Measurements from ENCODE around the gene RPRD1A. TPM values are rescaled to one million over a fixed set of nuclear protein-coding genes. Genes with fewer than 3 reads are reported as not detected.
"Not testable (repeated sequence)": the region's sequence is repeated elsewhere in the genome, so short reads cannot be mapped to it uniquely, and the experiment has no call there.

Gene RPRD1A
- total RNA-seq, 2 donors from 2014 or later, result 72.7 to 81.5 TPM

GRCh38 chr18:36101943-36102342 is 34.6 kb upstream of the RPRD1A start:
- H3K9me3 ChIP-seq, result no peaks in the 10 kb centered on the region
- 92% methylated on average over 7 of the region's 7 CpGs for WGBS
- no peak for TF ChIP-seq POLR2AphosphoS5 (IDR thresholded peaks at IDR 0.05)
- TF ChIP-seq CTCF (IDR thresholded peaks at IDR 0.05), result no peak
- no peak for TF ChIP-seq POLR2A (IDR thresholded peaks at IDR 0.05)

GRCh38 chr18:36099311-36099710 is 32.0 kb upstream of the RPRD1A start:
- H3K9me3 ChIP-seq, result no peaks in the 10 kb centered on the region
- intact Hi-C loops (cut with DNase I), result loop anchor here (5.0 kb wide), 1 partner anchor 183 kb away; no protein-coding TSS in a partner anchor
- TF ChIP-seq POLR2AphosphoS5 (IDR thresholded peaks at IDR 0.05) (no peak), CTCF (IDR thresholded peaks at IDR 0.05) (no peak), POLR2A (IDR thresholded peaks at IDR 0.05) (no peak)

More at GRCh38 chr18:36101943-36102342, 34.6 kb upstream of the RPRD1A start:
- no peak for DNase-seq (ENCODE audit: low spot score)
- Histone ChIP-seq H3K4me3 (no peak overlapping the region), H3K27me3 (replicated peaks; ENCODE audit: insufficient read depth) (no peaks in the 10 kb centered on the region), H3K27ac (no peak overlapping the region), H3K36me3 (no peaks in the 10 kb centered on the region), H3K4me1 (replicated peaks) (peaks cover 5% of the 10 kb centered on the region)
- intact Hi-C loops (cut with DNase I), result no loop called here

GRCh38 chr18:36096955-36097354 is 29.6 kb upstream of the RPRD1A start:
- H3K36me3 ChIP-seq, result no peaks in the 10 kb centered on the region
- H3K27ac ChIP-seq, result peak overlapping the region; percentile 50 to 68
- TF ChIP-seq POLR2AphosphoS5 (IDR thresholded peaks at IDR 0.05) (peak; percentile 85), CTCF (IDR thresholded peaks at IDR 0.05) (peak in 1 of 4 experiments; percentile 28), POLR2A (IDR thresholded peaks at IDR 0.05) (no peak)
- intact Hi-C loops (cut with DNase I), result loop anchor here (5.0 kb wide), 1 partner anchor 185 kb away; no protein-coding TSS in a partner anchor
- no peak overlapping the region for H3K4me3 ChIP-seq
- DNase-seq (ENCODE audit: low spot score), result peak; percentile 69
- H3K9me3 ChIP-seq, result no peaks in the 10 kb centered on the region
- H3K27me3 ChIP-seq (replicated peaks; ENCODE audit: insufficient read depth), result no peaks in the 10 kb centered on the region
- H3K4me1 ChIP-seq (replicated peaks), result peaks cover 5% of the 10 kb centered on the region

More at GRCh38 chr18:36099311-36099710, 32.0 kb upstream of the RPRD1A start:
- peak overlapping the region in 1 of 2 donors; percentile 4 for H3K27ac ChIP-seq
- H3K4me3 ChIP-seq, result no peak overlapping the region
- H3K4me1 ChIP-seq (replicated peaks), result peaks cover 5% of the 10 kb centered on the region
- no peaks in the 10 kb centered on the region for H3K27me3 ChIP-seq (replicated peaks; ENCODE audit: insufficient read depth)
- no peak for DNase-seq (ENCODE audit: low spot score)
- H3K36me3 ChIP-seq, result no peaks in the 10 kb centered on the region

- intact Hi-C loops (cut with DNase I), result loop anchor here (5.0 kb wide), 1 partner anchor 186 kb away; no protein-coding TSS in a partner anchor
- Histone ChIP-seq H3K27me3 (replicated peaks; ENCODE audit: insufficient read depth) (no peaks in the 10 kb centered on the region), H3K4me3 (no peak overlapping the region), H3K27ac (peak overlapping the region in 1 of 2 donors; percentile 68), H3K36me3 (no peaks in the 10 kb centered on the region), H3K9me3 (no peaks in the 10 kb centered on the region), H3K4me1 (replicated peaks) (peaks cover 5% of the 10 kb centered on the region)
- TF ChIP-seq CTCF (IDR thresholded peaks at IDR 0.05) (peak in 3 of 4 experiments; percentile 65 to 87 (median 74)), POLR2AphosphoS5 (IDR thresholded peaks at IDR 0.05) (no peak)
- DNase-seq (ENCODE audit: low spot score), result no peak
- 26% methylated on average over 1 of the region's 1 CpG for WGBS
Observed at GRCh38 chr18:36095936-36096519, 28.7 kb upstream of the RPRD1A start.

GRCh38 chr18:36094431-36094830 is 27.1 kb upstream of the RPRD1A start:
- TF ChIP-seq POLR2A (IDR thresholded peaks at IDR 0.05) (no peak), POLR2AphosphoS5 (IDR thresholded peaks at IDR 0.05) (peak; percentile 77), CTCF (IDR thresholded peaks at IDR 0.05) (no peak)
- H3K9me3 ChIP-seq, result no peaks in the 10 kb centered on the region
- H3K27me3 ChIP-seq (replicated peaks; ENCODE audit: insufficient read depth), result no peaks in the 10 kb centered on the region
- intact Hi-C loops (cut with DNase I), result no loop called here
- peak overlapping the region; percentile 28 to 63 for H3K27ac ChIP-seq
- H3K4me1 ChIP-seq (replicated peaks), result peaks cover 5% of the 10 kb centered on the region
- WGBS, result 30% methylated on average over 3 of the region's 3 CpGs
- no peaks in the 10 kb centered on the region for H3K36me3 ChIP-seq
- no peak overlapping the region for H3K4me3 ChIP-seq
- DNase-seq (ENCODE audit: low spot score), result peak; percentile 62

- H3K4me3 ChIP-seq; intact Hi-C loops (cut with DNase I); H3K9me3 ChIP-seq; H3K27me3 ChIP-seq (replicated peaks; ENCODE audit: insufficient read depth); H3K27ac ChIP-seq; DNase-seq (ENCODE audit: low spot score); H3K36me3 ChIP-seq; H3K4me1 ChIP-seq (replicated peaks): not testable (repeated sequence)
- 84% methylated on average over 5 of the region's 5 CpGs for WGBS
Observed at GRCh38 chr18:36092116-36092515, 24.8 kb upstream of the RPRD1A start.
